MM.1S (cell line): Measurements from ENCODE around the gene TRAPPC6A.

ENCODE experiments used
- EZH2 ChIP-seq: fragments of 300-600 bp; sonication (generic); optimal IDR thresholded peaks from 2 replicates; pipeline ENCODE3; 2017; ENCODE audit warnings: low read depth, mild to moderate bottlenecking, antibody characterized with exemption, low read length, mixed read lengths
- EZH2phosphoT487 ChIP-seq: fragments of 300-600 bp; sonication (generic); IDR thresholded peaks from 2 replicates; pipeline ENCODE4 v1.6.1; 2018; ENCODE audit warnings: antibody characterized with exemption, low read length
- TF ChIP-seq, protein P1 (sequence below): fragments of 300-600 bp; sonication (generic); IDR thresholded peaks from 2 replicates; pipeline ENCODE4 v1.5.1; 2016; ENCODE audit warnings: antibody characterized with exemption, low read length, mixed read lengths

DNA sequence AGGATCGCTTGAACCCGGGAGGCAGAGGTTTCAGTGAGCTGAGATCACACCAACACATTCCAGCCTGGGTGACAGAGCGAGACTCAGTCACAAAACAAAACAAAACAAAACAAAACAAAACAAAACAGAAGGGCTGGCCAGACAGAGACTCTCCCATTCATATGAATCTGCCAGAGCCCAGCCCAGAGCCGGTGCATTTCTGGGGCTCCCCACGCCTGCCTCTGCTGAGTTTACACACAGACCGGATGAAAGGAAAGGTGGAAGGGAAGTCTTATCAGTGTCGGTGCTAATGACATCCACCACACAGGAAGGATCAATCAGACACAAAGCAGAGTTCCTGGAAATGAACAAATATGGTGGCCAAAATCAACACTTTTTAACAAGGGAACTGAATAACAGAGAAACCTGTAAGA lies 6.8 kb downstream of the TRAPPC6A start:
- TF ChIP-seq, protein P1, sequence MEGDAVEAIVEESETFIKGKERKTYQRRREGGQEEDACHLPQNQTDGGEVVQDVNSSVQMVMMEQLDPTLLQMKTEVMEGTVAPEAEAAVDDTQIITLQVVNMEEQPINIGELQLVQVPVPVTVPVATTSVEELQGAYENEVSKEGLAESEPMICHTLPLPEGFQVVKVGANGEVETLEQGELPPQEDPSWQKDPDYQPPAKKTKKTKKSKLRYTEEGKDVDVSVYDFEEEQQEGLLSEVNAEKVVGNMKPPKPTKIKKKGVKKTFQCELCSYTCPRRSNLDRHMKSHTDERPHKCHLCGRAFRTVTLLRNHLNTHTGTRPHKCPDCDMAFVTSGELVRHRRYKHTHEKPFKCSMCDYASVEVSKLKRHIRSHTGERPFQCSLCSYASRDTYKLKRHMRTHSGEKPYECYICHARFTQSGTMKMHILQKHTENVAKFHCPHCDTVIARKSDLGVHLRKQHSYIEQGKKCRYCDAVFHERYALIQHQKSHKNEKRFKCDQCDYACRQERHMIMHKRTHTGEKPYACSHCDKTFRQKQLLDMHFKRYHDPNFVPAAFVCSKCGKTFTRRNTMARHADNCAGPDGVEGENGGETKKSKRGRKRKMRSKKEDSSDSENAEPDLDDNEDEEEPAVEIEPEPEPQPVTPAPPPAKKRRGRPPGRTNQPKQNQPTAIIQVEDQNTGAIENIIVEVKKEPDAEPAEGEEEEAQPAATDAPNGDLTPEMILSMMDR: no peak
- TF ChIP-seq EZH2: no peak
- TF ChIP-seq EZH2phosphoT487: no peak
